GM19043 (cell line): ENCODE data around the gene LHPP.

ENCODE experiments used
- ATAC-seq: cut with Tn5 transposase; IDR thresholded peaks from one replicate; pipeline ENCODE4 v1.9.1; 2021; ENCODE audit warnings: low read depth; ENCODE audit not compliant: unreplicated experiment

LHPP gene

GRCh38 chr10:124532788-124533187, 71.2 kb downstream of the LHPP start:
- no peak for ATAC-seq

DNA sequence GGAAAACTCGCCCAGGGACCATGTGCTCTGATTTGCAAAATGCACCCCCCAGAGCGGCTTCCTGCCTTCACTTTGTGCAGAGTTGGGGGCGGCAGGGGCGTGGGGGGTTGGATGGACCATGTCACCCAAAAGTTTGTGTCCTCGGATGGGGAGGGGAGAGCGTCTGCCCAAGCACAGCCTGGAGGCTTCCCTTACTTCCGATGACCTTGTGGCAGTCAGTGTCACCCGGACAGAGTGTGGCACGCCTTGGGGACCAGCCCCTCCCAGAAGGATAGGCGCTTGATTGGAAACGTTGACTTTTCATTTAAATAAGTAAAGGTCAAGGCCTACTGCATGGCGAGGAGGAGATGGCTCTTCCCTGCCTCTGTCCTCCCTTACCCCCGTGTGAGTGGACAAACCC, 71.6 kb downstream of the LHPP start:
- no peak for ATAC-seq

DNA sequence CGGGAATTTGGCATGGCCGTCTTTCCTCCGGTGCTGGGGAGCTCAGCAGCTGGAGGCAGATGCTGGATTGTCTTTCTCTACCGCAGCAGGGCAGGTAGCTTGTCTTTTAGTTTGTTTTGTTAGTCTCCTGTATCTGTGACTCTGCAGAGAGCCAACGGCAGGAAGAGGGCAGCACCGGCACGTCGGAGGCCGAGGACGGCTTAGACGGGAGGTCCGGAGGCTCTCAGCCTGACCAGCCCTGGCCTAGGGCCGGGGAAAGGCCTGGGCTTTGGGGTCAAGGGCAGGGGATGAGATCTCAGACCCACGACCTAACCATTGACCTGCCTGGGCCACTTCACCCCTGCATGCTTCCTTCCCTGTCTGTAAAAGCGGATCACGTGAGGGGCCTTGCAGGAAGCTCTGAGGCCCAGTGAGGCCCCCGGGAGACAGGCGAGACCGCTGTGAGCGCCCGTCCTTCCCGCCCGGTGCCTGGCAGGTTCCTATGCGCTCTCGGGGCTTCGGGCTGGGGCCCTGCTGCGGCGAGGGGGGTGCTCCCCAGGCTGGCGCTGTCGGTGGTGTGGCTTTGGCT, 72.7 kb downstream of the LHPP start:
- no peak for ATAC-seq

GRCh38 chr10:124534826-124535601, 73.4 kb downstream of the LHPP start:
- ATAC-seq: no peak

- no peak for ATAC-seq
Measured at GRCh38 chr10:124535731-124536495, 74.3 kb downstream of the LHPP start.

DNA sequence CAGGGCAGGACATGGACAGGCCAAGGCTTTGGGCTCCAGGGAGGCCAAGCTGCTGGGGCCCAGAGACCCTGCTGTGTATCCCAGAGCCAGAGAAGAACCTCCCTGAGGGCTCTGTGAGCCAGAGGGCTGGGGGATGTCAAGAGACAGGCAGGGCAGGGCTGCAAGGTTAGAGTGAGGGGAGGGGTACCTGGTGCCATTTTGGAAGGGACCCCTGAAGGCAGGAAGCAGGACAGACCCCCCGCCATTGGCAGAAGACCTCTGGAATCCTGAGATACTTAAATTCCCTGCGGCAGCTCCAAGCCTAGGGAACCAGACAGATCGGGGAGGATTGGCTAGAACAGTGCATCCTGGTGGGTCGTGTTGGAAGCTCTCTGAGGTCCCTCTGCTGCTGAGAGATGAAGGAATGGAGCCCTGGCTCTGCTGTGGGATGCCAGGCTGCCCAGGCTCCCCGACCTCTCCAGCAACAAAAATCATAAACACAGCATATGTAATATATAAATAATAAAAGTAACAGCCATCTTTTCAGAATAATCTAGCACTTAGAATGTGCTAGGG, 75.0 kb downstream of the LHPP start:
- ATAC-seq: no peak

GRCh38 chr10:124537166-124537725, 75.6 kb downstream of the LHPP start:
- ATAC-seq: no peak

GRCh38 chr10:124537891-124538290, 76.3 kb downstream of the LHPP start:
- no peak for ATAC-seq

GRCh38 chr10:124538706-124539105, 77.1 kb downstream of the LHPP start:
- no peak for ATAC-seq

DNA sequence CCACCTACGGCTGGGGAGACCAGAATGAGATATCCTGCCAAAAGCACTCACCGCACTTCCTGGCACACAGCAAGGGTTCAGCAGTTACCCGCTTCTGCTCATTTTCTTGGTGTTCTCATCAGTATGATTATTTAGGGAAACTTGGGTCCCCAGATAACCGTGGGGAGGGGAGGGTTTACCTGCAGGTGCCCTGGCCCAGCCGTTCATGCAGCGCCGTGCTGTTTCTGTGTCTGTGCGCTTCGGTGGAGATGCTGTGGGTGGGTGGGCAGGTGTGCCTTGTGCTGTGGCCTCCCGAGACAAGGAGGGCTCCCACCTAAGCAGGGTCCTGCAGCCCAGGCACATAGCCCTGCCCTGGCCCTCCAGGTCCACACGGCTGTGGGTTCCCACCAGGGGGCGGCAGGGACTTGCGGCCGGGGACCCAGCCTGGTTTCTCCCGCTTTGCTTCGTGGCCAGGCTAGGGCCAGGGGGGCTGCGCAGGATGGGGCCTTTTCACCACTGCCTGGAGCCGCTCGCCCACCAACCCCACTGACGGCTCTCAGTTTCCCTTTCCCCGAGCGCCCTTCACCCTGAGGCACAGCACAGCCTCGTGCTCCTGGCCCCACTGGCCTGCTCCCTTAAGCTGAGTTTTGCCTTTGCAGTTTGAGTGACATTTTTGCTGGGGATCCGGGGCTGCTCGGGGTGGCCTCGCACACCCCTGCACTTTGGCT, 78.5 kb downstream of the LHPP start:
- no peak for ATAC-seq

- ATAC-seq: no peak
Measured at GRCh38 chr10:124541076-124541903, 79.7 kb downstream of the LHPP start.

DNA sequence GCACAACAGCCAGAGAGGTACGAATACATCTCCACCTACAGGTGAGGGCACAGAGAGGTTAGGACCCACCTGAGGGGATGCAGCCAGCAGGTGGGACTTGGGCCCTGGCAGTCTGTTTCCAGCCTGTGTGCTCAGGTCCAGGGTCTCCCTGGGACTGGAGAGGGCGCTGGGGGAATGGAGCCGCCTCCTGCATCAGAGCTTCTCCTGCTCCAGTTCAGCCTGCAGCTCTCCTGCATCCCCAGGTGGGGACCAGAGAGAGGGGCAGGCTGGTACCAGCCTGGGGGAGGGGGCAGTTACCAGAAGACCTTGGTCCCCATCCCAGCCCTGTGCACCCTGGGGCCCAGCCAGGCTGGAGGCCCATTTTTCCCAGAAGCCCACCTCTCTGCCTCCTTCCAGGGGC, 80.7 kb downstream of the LHPP start:
- ATAC-seq: no peak

- no peak for ATAC-seq
Measured at GRCh38 chr10:124543146-124543545, 81.5 kb downstream of the LHPP start.

GRCh38 chr10:124543971-124544370, 82.3 kb downstream of the LHPP start:
- ATAC-seq: no peak

DNA sequence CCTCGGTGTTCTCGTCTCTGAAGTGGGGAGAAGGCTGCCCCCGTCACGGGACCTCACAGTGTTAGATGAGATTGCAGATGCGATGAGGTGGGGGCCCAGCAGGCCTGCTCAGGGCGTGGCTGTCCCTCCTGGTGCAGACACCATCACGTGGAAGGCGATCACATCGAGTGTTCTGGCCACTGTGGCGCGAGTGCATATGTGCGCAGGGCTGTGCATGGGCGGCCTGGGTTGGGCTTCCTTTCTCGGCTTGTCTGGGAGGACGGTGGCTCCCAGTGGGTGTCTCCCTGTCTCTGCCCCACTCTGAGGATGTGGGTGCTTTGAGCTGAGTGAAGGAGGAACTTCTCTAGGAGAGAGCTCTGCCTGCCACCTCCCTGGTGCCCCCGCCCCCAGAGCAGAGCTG, 83.1 kb downstream of the LHPP start:
- no peak for ATAC-seq

GRCh38 chr10:124545351-124546054, 83.9 kb downstream of the LHPP start:
- ATAC-seq: no peak

GRCh38 chr10:124546055-124546369, 84.4 kb downstream of the LHPP start:
- ATAC-seq: no peak

- ATAC-seq: no peak
Measured at GRCh38 chr10:124546957-124547646, 85.5 kb downstream of the LHPP start.
